T follicular helper cell (primary cell): Measurements from ENCODE around the gene JCHAIN.
A peak's percentile ranks its signal among the peaks of the same experiment; 100 is the strongest.
"Not testable (repeated sequence)": the region's sequence is repeated elsewhere in the genome, so short reads cannot be mapped to it uniquely, and the experiment has no call there.

Source experiments
- DNase-seq: peaks from one replicate; pipeline ENCODE4 v3.0.0-alpha.2; 2020; ENCODE audit warnings: low read depth
- total RNA-seq, 2 experiments: gene quantifications; one replicate each; lab custom pipeline; 2026; lab: John Stamatoyannopoulos, UW

The JCHAIN gene
- total RNA-seq: 0 to 0.30 reads per million in 2 experiments

DNA sequence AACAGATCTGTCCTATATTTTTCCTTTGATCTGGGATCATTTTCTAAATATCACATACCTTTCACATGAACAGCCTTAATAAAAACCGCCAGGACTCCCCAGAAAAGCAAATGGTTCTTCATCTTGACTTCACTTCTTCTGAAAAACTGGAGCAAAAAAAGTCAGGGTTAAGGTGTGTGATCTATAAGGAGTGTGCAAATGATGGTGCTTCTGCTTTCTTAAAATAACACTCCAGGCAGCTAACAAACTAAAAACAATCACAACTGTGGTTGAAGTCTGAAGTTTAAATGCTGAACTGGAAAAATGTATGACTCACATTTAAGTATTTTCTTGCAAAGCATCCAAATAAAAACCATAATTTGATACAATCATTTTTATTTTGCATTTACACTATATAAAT lies at the start of gene JCHAIN:
Gene JCHAIN, minus strand, starts transcription at position 140 of the 400 bp plus-strand sequence. Its CDS starts 18 bp downstream, at position 122.
- DNase-seq: no peak

DNA sequence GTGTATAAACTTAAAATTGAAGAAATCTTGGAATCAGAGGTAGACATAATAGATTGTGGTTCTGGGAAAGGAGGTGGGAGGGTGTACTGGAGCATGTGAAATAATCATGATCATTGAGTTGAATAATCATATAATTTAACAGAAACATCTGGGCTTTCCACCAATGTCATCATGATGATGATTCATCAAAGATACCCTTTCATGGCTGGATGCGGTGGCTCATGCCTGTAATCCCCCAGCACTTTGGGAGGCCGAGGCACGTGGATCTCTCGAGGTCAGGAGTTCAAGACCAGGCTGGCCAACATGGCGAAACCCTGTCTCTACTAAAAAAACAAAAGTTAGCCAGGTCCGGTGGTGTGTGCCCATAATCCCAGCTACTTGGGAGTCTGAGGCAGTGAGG lies 48.8 kb upstream of the JCHAIN start:
- DNase-seq: no peak

DNA sequence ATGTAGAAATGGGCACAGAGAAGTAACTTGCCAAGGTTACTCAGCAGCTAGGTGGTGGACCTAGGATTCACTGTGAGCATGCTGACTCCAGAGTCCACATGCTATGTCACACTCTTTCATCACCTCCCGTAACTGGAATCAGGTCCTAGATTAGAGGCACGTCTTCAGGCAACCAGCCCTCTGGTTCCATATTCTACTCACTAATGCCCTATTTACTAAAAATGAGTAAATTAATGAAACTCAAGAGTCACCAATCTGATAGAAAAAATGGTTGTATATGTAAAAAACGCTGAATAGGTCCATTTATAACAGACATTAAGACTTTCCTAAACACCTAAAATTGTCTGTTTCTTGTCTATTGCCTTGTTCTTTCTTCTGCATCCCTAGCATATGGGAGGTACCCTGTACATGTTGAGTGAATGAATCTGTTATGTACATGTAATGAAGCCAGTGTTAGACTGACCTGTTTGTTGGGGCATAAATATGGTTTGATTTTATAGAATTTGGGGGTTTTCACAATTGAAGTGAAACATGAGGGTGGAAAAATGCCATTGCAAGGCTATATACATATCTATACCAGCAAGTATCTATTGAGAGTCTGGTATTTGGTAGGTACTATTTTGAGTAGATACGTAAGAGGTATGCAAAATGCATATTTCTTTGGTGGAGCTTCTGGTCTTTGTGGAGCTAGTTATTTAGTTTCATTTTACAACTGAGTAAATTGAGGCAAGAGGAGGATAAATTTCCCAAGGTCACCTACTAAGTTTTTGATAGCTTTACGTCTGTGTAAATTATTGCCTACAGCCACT lies 48.0 kb upstream of the JCHAIN start:
- DNase-seq: no peak

DNA sequence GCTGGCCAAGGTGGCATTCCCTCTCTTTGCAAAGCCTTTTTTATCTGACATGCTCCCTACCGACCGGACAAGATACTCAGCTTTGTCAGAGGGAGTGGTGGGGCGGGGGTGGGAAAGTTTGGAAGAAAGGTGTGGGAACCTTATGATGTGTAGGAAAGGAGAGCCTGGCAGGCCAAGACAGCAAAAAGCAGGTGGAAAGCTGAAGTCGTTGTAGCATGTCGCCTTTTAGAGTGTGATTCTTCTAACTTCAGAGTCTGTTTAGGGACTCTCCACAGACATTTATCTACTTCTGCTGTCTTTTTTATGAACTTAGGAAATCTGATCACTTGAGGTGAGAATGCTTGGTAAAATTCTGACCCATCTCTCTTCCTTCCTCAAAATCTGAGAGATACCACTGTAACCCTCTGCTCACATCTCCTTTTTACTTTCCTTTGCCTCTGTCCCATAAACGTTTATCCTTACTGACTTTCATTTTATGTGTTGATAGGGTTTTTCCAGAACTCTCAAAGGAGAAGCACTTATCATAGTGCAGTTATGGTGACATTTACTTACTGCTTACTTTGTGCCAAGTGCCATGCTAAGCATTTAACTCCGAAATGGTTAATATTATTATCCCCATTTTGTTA lies 47.3 kb upstream of the JCHAIN start:
- no peak for DNase-seq

DNA sequence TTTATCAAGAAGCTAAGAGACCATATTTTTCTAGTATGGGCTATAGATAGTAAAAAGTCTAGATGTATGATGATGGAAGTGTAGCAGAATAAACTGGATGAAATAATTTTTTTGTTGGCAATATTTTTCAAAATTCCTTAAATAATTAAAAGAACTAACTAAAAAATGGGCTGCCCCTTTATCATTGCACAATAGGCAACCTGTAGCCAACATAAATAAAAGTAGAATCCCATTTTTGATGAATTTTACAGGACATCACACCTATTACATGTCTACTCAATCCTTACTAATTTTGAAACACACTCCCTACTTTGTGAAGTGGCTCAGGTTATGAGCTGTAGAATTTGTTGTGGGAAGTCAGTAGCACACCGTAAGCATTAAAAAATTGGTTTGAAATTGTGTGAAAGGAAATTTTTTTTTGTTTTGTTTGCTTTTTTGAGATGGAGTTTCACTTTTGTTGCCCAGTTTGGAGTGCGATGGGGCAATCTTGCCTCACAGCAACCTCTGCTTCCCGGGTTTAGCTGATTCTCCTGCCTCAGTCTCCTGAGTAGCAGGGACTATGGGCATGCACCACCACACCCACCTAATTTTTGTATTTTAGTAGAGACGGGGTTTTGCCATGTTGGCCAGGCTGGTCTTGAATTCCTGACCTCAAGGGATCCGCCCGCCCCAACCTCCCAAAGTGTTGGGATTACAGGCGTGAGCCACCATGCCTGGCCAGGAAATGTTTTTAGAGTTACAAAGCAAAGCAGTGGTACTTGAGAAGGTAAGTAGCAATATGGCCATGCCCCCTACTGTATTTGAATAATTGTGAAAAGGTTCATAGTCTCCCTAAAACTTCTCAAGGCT lies 46.5 kb upstream of the JCHAIN start:
- DNase-seq: no peak

DNA sequence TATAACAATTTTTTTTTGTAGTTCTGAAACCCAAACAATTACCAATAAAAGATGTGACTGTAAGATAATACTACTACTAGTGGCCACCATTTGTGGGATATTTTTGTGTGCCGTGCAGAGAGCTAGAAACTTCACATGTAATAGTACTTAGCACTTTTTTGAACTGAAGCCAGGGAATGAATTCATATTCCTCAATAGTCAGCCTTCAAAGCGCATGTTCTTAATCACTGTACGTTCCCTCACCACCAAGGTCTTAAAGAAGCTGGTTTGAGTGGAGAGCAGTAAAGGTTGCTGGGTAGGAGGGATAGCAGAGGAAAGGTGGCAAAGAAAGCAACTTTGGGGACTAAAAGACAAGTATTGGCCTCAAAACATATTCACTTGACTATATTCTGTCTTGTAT lies 45.8 kb upstream of the JCHAIN start:
- DNase-seq: no peak

DNA sequence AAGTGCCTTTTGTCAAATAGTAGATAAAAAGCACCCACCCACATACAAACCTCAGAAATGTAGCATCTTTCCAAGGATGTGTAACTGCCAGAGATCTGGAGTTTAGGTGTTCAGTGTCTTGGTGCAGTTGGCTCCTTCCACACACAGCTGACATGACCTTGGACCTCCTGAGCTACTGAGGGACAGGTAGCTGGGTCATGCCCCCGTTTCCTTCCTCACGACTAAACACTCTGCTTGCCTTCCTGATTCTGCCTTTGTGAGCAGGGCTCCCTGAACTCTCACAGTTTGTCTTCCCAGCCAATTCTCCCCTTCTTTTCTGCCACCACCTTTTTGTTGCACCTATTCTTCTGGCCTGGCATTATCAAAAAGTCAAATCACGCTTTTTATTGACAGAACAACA lies 45.3 kb upstream of the JCHAIN start:
- DNase-seq: no peak

DNA sequence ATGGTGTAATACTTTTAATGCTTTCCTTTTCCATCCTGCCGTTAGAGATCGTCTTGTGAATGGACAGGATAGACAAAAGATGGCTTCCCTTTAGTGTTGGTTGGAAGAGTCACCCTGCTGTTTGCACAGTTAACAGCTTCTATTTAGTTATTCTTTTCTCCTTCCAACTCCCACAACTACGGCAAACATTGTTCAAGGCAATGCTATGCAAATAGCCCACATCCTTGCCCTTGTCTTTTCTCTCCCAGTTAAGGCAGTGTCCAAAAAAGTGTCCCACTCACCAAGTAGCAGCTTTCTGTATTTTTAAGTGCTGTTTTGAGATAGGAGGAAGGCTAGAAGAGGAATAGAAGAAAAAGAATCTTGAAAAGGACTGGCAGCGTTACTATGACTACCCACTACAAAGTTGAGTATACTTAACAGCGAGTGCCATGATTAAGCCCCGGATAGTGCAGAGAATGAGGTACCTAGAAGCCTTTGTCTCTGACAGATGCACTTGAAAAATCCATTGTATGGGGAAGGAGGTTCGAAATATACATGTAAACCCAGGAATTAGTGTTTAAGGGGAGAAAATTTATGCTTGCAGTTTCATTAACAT lies 43.4 kb upstream of the JCHAIN start:
- DNase-seq: no peak

DNA sequence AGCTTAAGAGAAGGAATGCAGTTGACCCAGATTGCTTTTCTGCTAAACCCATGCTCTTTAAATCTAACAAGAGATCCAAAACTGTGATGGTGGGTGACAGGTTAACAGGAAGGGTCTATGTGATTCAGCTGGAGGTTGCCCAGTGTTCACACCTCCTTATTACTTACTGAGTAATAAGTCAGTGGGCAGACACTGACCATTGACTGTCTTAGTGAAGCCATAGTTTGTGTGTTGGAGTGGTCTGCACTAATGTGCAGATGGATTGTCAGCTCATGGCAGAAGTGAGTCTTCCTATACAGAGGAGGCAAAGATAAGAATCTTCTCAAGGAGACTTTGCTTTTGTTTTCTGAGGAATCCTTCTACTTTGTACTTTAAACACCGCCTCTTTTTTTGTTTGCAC lies 40.2 kb upstream of the JCHAIN start:
- DNase-seq: no peak

DNA sequence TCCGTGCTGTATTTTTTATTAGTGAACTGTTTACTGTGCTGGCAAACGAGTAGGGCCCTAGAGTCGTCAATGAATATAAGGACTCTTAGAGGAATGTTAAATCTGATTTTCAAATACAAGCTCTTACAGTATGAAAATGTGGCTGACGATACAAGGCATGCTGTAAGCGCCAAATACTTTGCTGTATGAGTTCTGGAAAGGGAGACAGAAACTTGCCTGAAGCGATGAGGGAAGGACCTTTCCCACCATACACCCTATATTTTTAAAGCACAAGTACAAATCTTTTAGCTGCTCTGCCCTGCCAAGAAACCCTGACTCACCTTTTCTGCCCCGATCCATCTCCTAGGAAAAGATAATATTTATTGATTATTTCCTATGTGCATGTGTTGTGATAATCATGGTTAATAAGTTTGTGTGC lies 39.7 kb upstream of the JCHAIN start:
- no peak for DNase-seq

DNA sequence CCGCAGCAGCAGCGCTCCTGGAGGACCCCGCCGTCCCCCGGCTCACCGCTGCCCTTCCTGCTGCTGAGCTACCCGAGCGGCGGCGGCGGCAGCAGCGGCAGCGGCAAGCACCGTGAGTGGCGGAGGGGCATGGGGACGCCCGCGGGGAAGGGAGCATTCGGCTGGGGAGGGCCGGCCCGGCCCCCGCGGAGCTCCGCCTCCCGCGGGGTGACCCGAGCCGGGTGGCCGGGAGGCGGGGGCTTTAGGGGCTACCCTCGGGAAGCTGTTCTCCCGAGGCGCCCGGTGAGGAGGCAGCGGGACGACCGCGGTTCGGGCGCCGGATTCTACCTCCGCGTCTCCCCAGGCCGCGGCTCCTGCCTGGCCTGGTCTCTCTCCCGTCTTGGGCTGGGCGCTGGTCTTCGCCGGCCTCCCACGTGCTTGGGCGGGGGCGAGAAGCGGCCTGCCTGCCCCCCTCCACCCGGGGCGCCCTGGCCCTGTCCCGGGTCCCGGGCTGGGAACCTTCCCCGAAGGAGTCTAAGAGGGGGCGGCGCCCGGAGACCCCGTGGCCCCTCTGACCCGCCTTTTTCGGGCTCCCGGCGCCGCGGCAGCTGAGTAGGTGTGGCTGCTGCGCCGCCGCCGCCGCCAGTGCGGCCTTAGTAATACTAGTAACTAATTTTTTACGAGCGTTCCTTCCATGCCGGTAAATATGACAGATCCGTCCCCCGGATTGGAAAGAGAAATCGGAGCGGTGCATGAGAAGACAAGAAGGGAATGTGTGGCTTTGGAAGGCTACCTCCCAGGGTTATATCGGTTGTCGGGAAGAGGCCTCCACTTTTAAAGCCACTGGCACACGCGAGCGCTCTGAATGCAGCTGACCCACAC lies 39.1 kb upstream of the JCHAIN start:
- peak; percentile 66 for DNase-seq

DNA sequence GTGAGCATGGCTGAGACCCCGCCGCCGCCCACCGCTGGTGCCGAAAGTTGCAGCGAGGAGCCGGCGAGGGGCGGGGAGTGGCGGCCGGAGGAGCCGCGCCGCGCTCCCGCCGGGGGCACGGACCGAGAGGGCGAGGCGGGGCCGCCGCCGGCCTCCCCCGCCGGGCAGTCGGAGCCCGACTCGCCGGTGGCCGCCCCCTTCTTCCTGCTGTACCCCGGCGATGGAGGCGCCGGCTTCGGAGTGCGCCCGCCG lies 38.5 kb upstream of the JCHAIN start:
- peak; percentile 16 for DNase-seq

DNA sequence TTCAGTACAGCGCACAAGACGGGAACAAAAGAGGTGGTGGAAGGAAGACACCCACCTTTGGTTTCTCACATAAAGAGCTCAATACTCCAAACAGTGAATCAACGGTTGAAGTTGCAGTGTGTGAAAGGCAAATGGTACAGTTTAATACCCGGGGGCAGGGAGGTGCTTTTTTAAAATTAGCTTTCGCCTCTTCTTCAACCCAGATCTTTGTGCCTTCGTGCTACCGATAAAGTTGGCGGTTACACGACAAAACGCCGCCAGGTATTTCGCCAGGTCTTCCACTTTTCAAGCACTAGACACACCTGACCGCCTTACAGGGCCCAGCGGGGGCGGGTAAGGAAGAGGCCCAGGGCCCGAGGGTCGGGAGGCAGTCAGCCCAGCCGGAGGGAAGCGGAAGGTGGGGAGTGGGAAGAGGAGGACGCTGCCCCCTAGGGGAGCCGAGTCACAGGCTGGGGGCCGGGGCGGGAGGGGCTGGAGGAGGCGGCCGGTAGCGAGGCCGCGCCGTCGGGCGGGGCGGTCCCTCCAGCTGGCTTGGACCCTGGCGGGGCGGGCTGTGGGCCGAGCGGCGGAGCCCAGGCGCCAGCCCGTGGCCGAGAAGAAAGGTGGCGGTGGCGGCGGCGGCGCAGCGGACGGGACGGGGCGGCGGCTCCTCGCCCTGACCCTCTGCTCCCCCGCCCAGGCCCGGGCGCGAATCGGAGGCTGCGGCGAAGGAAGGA lies 38.1 kb upstream of the JCHAIN start:
- DNase-seq: peak; percentile 46

DNA sequence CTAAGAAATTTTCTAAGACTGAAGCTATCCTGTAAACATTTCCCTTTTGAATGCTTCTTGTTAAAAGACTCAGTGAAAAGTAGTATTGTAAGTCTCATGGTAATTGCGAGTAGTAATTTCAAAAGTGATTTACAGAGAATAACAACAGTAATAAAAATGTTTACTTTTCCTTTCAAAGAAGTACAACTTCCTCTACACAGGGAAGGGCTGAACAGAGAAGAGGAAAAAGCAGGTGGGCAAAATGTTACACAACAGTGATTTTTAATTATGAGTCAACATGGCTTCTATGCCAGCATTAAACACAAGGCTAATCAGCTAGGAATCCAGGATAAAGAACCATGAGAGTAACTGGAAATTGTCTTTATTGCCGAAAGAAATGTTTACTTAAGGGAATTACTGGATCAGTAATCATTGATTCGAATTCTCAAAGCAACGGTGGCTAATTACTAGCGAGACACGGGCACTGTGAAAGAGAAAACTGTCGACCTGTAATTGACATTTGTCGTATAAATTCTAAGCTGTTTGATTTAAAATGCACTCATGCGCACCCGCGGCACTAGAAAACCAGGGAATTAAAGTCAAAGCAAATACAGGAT lies 37.4 kb upstream of the JCHAIN start:
- DNase-seq: no peak

DNA sequence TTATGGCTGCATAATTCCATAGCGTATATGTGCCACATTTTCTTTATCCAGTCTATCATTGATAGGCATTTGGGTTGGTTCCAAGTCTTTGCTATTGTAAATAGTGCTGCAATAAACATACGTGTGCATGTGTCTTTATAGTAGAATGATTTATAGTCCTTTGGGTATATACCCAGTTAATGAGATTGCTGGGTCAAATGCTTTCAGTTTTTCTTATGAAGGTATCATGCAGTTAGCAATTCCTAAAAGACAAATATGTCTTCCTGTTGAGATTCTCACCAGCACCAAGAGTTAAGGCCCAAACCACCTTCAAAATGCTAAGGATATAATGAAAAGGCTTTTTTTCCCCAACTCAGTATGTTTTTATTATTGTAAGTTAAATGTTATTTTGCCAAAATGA lies 36.3 kb upstream of the JCHAIN start:
- not testable (repeated sequence) for DNase-seq

DNA sequence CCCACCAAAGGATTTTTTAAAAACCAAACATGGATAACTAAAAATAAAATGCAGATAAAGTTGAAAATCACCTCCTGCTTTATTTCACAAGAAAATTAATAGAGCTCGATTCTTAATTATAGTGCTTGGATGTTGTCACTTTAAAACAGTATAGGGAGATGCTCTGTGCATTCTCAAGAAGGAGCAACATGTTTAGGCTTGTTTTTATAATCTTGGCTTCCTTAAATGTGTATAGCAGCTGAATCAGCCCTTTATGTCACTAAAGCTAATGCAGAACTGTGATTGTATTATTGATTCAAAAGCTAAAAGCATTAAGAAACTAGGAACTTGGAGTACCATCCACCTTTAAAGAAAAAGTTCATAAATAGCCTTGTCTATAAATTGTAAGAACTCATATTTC lies 35.0 kb upstream of the JCHAIN start:
- no peak for DNase-seq

DNA sequence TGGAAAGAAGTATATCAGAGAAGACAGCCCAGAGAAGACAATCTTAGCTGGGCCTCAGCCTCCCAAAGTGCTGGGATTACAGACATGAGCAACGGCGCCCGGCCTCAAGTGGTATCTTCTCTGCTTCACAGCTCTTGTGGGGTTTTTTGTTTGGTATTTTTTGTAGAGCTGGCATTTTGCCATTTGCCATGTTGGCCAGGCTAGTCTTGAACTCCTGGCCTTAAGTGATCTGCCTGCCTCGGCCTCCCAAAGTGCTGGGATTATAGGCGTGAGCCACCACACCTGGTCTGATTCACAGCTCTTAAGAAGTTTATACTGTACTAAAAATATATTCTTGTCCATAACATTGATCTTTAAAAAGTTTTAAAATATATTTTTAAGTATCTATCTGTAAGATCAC lies 34.4 kb upstream of the JCHAIN start:
- no peak for DNase-seq

DNA sequence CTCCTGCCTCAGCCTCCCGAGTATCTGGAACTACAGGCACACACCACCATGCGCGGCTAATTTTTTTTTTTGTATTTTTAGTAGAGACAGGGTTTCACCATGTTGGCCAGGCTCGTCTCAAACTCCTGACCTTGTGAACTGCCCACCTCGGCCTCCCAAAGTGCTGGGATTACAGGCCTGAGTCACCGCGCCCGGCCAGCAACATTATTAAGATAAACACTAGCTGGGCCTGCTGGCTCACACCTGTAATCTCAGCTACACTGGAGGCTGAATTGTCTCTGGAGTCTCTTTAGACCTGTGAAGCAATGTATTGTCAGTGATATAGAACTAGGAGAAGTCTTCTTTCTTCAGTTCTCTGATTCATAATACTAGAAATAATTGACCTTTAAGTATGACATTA lies 32.1 kb upstream of the JCHAIN start:
- DNase-seq: not testable (repeated sequence)

DNA sequence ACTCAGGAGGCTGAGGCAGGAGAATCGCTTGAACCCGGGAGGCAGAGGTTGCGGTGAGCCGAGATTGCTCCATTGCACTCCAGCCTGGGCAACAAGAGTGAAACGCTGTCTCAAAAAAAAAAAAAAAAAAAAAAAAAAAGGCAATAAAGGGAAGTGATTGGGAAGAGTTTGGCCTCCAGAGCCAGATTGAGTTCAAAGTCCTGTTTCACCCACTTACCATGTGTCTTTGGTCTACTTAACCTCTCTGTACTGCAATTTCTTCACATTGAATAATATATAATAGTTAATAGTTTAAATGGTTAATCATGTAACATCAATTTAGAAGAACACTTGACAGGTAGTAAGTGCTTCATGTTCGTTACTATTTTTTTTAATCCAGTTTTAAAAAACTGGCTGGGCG lies 28.3 kb upstream of the JCHAIN start:
- not testable (repeated sequence) for DNase-seq

DNA sequence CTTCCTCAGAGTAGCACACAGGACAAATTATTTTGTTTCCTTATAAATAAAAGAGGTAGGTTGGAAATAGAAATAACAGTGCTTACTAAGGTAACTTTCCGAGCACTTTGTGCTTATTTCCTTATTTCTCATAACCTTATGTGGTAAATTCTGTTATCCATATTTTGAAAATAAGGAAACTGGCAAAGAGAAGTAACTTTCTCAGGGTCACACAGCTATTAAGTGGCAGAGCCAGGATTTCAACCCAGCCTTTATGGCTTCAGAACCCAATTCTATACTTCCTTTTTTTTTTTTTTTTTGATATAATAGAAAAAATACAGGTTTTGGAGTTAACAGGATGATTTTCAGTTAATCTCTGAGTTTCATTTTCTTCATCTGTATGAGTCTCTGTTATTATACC lies 25.4 kb upstream of the JCHAIN start:
- DNase-seq: no peak
